ENCODE results near the gene RERE.

RERE gene

GRCh38 chr1:8646189-8646588, 171.3 kb downstream of the RERE start:
- no peak for TF ChIP-seq CTCF (IDR thresholded peaks at IDR 0.05; ENCODE audit: insufficient read depth, low read length, missing control alignments)
- ChIA-PET POLR2A (no interaction called here), CTCF (interaction anchor here (3.8 kb wide), 1 partner anchor 24 kb away, joined by 16 read pairs; no protein-coding TSS in a partner anchor)
- H3K4me3 ChIP-seq (ENCODE audit: low read depth, low read length) = no peak overlapping the region
- DNase-seq (ENCODE audit: low read depth, low spot score) = no peak

DNA sequence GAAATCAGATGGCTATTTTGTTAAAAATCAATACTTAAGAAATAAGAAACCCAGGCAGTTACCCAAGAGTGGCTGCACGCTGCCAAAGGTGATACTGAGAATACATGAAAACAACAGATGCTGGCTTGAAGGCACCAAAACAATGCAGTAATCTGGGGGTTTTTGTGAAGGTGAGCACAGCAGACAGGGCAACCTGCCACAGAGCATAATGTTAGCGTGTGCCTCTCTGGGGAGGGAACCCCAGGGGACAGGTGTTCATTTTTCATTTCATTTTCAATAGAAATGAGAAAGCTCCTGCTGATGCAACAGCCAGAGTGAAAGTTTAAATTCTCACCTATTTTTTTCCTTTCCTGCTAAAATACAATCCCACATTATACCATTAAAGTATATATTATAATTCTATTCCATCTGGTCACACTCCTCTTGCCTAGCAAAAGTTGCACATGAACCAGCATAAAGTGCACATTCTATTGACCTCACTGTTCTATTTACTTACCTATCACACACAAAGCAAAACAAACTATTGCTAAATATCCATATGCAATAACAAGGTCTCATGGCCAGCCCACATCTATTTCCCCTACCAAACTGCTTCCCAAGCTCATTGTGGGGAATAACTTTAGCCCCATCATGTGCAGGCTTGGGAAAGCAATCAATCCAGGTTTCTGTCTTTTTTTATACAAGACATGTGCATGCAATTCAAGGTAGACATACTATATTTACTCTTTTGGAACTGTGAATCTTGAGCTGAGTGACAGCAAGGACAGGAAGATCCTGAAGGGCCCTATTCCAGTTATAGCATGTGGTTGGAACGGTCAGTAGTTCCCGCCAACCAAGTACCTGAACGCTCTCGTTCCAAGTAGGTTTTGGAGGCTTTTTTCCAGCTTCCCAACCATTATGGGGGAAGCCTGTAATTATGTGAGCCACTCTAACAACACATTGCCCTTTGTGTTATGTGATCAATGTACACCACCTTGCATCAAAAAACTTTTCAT, 173.6 kb downstream of the RERE start:
- no peak for DNase-seq (ENCODE audit: low read depth, low spot score)
- TF ChIP-seq CTCF (IDR thresholded peaks at IDR 0.05; ENCODE audit: insufficient read depth, low read length, missing control alignments) = no peak
- ChIA-PET POLR2A (no interaction called here), CTCF (interaction anchor here (1.3 to 3.8 kb wide), 2 partner anchors 27 kb away, joined by 3 to 16 read pairs; no protein-coding TSS in a partner anchor)
- H3K4me3 ChIP-seq (ENCODE audit: low read depth, low read length) = no peak overlapping the region

DNA sequence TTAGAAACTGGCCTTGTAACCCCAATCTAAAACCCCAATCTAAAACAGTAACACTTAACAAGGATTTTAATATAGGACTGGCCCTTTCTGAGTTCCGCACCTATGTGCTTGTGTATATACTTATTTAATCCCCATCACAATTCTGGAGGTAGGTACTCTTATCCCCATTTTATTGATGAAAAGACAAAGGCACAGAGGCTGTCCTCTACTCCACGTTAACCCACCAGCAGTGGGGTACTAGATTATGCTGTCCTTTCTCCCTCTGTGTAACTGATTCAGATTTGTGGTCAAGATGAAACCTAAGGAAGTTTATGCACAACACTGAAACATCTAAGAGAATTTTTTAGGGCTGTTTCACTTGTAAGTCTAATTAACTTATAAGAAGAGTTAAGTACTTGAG, 175.3 kb downstream of the RERE start:
- no peak overlapping the region for H3K4me3 ChIP-seq (ENCODE audit: low read depth, low read length)

DNA sequence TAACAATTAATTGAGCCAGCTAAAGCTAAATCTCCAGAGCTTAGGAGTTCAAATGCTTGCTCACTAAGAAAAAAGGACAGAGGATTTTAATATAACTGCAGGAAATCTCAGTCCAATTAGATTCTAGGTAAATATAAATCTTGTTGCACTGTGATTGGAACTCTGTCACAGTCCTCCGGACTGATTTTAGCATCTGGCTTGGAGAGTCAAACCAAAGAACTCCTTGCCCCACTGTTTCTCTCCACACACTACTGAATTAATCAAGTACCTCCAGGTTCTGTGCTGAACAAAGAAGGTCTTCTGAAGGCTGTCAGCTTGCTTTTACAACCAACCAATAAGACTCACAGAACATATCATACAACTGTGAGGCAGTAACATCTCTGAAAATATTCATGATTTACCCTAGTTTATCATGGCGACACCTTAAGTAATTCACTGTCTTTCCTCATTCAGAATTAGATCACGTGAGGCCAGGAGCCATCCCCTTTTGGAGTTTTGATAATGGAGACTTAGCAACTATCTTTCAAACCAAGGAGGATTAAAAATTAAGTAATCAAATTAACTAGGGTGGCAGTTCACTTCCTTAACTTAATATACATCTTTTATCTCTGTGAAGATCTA, 176.0 kb downstream of the RERE start:
- POLR2A ChIA-PET = no interaction called here
- no peak for TF ChIP-seq CTCF (IDR thresholded peaks at IDR 0.05; ENCODE audit: insufficient read depth, low read length, missing control alignments)
- DNase-seq (ENCODE audit: low read depth, low spot score) = no peak
- H3K4me3 ChIP-seq (ENCODE audit: low read depth, low read length) = no peak overlapping the region
- CTCF ChIA-PET = interaction anchor here (0.9 to 2.3 kb wide), 3 partner anchors 14 to 207 kb away, joined by 3 to 4 read pairs (median 4); no protein-coding TSS in a partner anchor

More for the DNA sequence above, 175.3 kb downstream of the RERE start:
- POLR2A ChIA-PET = no interaction called here
- no peak for TF ChIP-seq CTCF (IDR thresholded peaks at IDR 0.05; ENCODE audit: insufficient read depth, low read length, missing control alignments)
- CTCF ChIA-PET = no interaction called here
- no peak for DNase-seq (ENCODE audit: low read depth, low spot score)

GRCh38 chr1:8640950-8641349, 176.5 kb downstream of the RERE start:
- TF ChIP-seq CTCF (IDR thresholded peaks at IDR 0.05; ENCODE audit: insufficient read depth, low read length, missing control alignments) = no peak
- POLR2A ChIA-PET = no interaction called here
- CTCF ChIA-PET = interaction anchor here (0.9 to 2.3 kb wide), 4 partner anchors 11 to 208 kb away, joined by 3 to 4 read pairs (median 4); no protein-coding TSS in a partner anchor
- DNase-seq (ENCODE audit: low read depth, low spot score) = no peak
- H3K4me3 ChIP-seq (ENCODE audit: low read depth, low read length) = no peak overlapping the region

DNA sequence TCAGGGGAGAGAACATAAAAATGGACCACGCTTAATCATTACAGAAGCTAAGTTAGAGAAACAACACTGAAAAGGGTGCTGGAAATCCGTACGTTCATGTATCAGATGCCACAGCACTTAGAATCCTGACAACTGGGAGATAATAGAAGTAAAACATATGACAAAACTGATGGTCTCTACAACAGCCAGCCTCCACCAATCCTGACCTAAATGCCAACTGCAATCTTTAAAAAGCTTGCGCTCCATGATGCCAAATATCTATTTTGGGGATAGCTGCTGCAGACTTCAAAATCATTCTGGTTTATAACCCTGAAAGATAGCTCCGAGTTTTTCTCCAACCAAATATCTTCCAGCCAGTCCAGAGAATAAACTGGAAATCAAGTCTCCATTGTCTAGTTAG, 178.3 kb downstream of the RERE start:
- ChIA-PET CTCF (interaction anchor here (0.6 to 2.3 kb wide), 4 partner anchors 13 to 87 kb away, joined by 3 to 4 read pairs (median 3); no protein-coding TSS in a partner anchor), POLR2A (no interaction called here)
- no peak for TF ChIP-seq CTCF (IDR thresholded peaks at IDR 0.05; ENCODE audit: insufficient read depth, low read length, missing control alignments)
- DNase-seq (ENCODE audit: low read depth, low spot score) = no peak
- H3K4me3 ChIP-seq (ENCODE audit: low read depth, low read length) = no peak overlapping the region

Measured in AG04449 (cell line).